ENCODE measurements around the gene CHRNB1.

- TF ChIP-seq ZNF362 (tag by site-specific recombination; IDR thresholded peaks at IDR 0.05) (no peak), ZBTB7A (tag by site-specific recombination; IDR thresholded peaks at IDR 0.05; ENCODE audit: low read depth) (no peak), CTCF (tag by site-specific recombination; IDR thresholded peaks at IDR 0.05) (no peak), REST (tag by site-specific recombination; IDR thresholded peaks at IDR 0.05) (no peak), ZNF121 (tag by site-specific recombination; IDR thresholded peaks at IDR 0.05) (no peak), MYNN (tag by site-specific recombination; IDR thresholded peaks at IDR 0.05; ENCODE audit: borderline replicate concordance) (no peak), TSHZ1 (tag by site-specific recombination; IDR thresholded peaks at IDR 0.05; ENCODE audit: borderline replicate concordance) (no peak), ZSCAN4 (tag by site-specific recombination; IDR thresholded peaks at IDR 0.05) (no peak), PATZ1 (tag by site-specific recombination; IDR thresholded peaks at IDR 0.05) (0 out of 2 replicates have a peak, but pooled peaks have one; percentile 30), SP2 (tag by site-specific recombination; IDR thresholded peaks at IDR 0.05) (no peak)
Observed at GRCh38 chr17:7477392-7478275, 32.8 kb downstream of the CHRNB1 start.
